ENCODE measurements around the gene ENO2. TPM values are rescaled to one million over a fixed set of nuclear protein-coding genes. Genes with fewer than 3 reads are reported as not detected.

ENO2 gene
- total and polyA plus RNA-seq, 9 donors: 5.0 to 22.3 (median 11.5) TPM

- Histone ChIP-seq H3K36me3 (no peaks in the 10 kb centered on the region), H3K4me1 (ENCODE audit: insufficient read depth) (peaks cover 4% of the 10 kb centered on the region), H3K4me3 (no peak overlapping the region), H3K9me3 (no peaks in the 10 kb centered on the region), H3K27ac (no peak overlapping the region), H3K27me3 (no peaks in the 10 kb centered on the region)
- intact Hi-C loops (cut with DNase I): no loop called here
- DNase-seq: no peak
- 84 to 88% (median 84%) methylated on average over 4 of the region's 4 CpGs for WGBS, 3 donors
- TF ChIP-seq EP300 (IDR thresholded peaks at IDR 0.05): no peak
- TF ChIP-seq, protein P1, sequence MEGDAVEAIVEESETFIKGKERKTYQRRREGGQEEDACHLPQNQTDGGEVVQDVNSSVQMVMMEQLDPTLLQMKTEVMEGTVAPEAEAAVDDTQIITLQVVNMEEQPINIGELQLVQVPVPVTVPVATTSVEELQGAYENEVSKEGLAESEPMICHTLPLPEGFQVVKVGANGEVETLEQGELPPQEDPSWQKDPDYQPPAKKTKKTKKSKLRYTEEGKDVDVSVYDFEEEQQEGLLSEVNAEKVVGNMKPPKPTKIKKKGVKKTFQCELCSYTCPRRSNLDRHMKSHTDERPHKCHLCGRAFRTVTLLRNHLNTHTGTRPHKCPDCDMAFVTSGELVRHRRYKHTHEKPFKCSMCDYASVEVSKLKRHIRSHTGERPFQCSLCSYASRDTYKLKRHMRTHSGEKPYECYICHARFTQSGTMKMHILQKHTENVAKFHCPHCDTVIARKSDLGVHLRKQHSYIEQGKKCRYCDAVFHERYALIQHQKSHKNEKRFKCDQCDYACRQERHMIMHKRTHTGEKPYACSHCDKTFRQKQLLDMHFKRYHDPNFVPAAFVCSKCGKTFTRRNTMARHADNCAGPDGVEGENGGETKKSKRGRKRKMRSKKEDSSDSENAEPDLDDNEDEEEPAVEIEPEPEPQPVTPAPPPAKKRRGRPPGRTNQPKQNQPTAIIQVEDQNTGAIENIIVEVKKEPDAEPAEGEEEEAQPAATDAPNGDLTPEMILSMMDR (IDR thresholded peaks at IDR 0.05): no peak
- no peak for TF ChIP-seq POLR2A (IDR thresholded peaks at IDR 0.05)
Observed at GRCh38 chr12:6909421-6910145, 4.8 kb upstream of the ENO2 start.

DNA sequence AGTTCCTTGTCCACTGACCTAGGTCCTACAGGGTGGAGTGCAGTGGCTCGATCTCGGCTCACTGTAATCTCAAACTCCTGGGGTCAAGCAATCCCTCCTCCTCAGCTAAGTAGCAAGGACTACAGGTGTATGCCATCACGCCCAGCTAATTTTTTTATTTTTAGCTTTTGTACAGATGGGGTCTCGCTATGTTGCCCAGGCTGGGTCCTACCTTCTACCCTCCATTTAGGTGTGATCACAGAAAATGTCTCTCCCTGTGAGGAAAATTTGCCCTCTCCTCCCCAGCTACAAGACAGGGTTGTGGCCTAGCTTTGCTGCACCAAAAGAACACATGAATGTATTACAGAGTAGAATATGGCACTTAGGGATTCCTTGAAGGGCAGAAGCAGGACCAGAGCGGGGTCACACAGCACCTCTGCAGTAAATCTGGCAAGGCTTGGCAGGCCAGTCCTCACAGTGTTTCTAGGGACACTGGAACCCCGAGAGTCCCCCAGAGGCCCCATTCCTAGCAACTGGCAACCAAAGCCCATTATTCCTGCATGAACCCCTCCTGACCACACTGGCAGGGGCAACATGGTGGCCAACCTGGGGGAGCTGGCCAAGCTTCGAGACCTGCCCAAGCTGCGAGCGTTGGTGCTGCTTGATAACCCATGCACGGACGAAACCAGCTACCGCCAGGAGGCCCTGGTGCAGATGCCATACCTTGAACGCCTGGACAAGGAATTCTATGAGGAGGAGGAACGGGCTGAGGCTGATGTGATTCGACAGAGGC lies 2.0 kb upstream of the ENO2 start:
- Histone ChIP-seq H3K4me1 (ENCODE audit: insufficient read depth) (peaks cover 4% of the 10 kb centered on the region), H3K9me3 (no peaks in the 10 kb centered on the region), H3K4me3 (no peak overlapping the region), H3K27ac (no peak overlapping the region), H3K27me3 (no peaks in the 10 kb centered on the region), H3K36me3 (no peaks in the 10 kb centered on the region)
- DNase-seq: peak in 1 of 5 donors; percentile 34
- 58 to 77% (median 66%) methylated on average over 15 of the region's 15 CpGs for WGBS, 3 donors
- TF ChIP-seq POLR2A (IDR thresholded peaks at IDR 0.05) (no peak), EP300 (IDR thresholded peaks at IDR 0.05) (no peak)
- TF ChIP-seq, protein P1 (IDR thresholded peaks at IDR 0.05): no peak
- intact Hi-C loops (cut with DNase I): no loop called here

- intact Hi-C loops (cut with DNase I): no loop called here
- Histone ChIP-seq H3K4me3 (peak overlapping the region; percentile 78), H3K27me3 (no peaks in the 10 kb centered on the region), H3K27ac (no peak overlapping the region), H3K36me3 (no peaks in the 10 kb centered on the region), H3K4me1 (ENCODE audit: insufficient read depth) (peaks cover 4% of the 10 kb centered on the region), H3K9me3 (no peaks in the 10 kb centered on the region)
- DNase-seq: peak in 1 of 5 donors; percentile 36
- TF ChIP-seq POLR2A (IDR thresholded peaks at IDR 0.05): no peak
- TF ChIP-seq, protein P1 (IDR thresholded peaks at IDR 0.05): no peak
- no peak for TF ChIP-seq EP300 (IDR thresholded peaks at IDR 0.05)
- 13 to 17% (median 14%) methylated on average over 29 of the region's 29 CpGs for WGBS, 3 donors
Observed at GRCh38 chr12:6914947-6915788, 788 bp downstream of the ENO2 start.

DNA sequence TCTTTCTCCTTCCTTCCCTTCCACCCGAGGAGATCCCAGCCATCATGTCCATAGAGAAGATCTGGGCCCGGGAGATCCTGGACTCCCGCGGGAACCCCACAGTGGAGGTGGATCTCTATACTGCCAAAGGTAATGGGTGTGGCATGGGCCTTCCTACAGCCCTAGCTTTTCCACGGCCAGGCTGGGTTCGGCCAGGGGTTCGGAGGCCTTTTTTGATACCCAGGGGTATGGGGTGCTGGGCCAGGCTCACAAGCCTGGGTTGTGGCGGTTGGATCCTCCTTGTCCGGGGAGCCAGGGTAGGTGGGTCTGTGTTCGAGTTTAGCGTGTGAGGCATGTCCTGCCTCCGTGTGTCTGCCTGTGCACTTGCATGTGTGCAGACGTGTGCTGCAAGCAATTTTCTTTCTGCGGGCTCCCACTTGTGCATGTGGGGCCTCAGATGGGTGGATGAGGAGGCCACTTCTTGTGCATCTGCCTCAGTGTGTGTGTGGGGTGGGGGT lies 1.5 kb downstream of the ENO2 start:
- 76 to 78% (median 77%) methylated on average over 14 of the region's 14 CpGs for WGBS, 3 donors
- TF ChIP-seq, protein P1 (IDR thresholded peaks at IDR 0.05): no peak
- TF ChIP-seq POLR2A (IDR thresholded peaks at IDR 0.05) (no peak), EP300 (IDR thresholded peaks at IDR 0.05) (no peak)
- no peak overlapping the region for H3K27ac ChIP-seq
- no peaks in the 10 kb centered on the region for H3K36me3 ChIP-seq
- peak in 1 of 5 donors; percentile 34 for DNase-seq
- no peak overlapping the region for H3K4me3 ChIP-seq
- intact Hi-C loops (cut with DNase I): no loop called here
- no peaks in the 10 kb centered on the region for H3K9me3 ChIP-seq
- H3K27me3 ChIP-seq: no peaks in the 10 kb centered on the region
- peaks cover 4% of the 10 kb centered on the region for H3K4me1 ChIP-seq (ENCODE audit: insufficient read depth)
